Measurements from ENCODE around the gene WDR82. TPM values are rescaled to one million over a fixed set of nuclear protein-coding genes. Genes with fewer than 3 reads are reported as not detected.

Gene WDR82, protein sequence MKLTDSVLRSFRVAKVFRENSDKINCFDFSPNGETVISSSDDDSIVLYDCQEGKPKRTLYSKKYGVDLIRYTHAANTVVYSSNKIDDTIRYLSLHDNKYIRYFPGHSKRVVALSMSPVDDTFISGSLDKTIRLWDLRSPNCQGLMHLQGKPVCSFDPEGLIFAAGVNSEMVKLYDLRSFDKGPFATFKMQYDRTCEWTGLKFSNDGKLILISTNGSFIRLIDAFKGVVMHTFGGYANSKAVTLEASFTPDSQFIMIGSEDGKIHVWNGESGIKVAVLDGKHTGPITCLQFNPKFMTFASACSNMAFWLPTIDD
- 75.5 and 93.7 TPM in 2 replicates for total RNA-seq

DNA sequence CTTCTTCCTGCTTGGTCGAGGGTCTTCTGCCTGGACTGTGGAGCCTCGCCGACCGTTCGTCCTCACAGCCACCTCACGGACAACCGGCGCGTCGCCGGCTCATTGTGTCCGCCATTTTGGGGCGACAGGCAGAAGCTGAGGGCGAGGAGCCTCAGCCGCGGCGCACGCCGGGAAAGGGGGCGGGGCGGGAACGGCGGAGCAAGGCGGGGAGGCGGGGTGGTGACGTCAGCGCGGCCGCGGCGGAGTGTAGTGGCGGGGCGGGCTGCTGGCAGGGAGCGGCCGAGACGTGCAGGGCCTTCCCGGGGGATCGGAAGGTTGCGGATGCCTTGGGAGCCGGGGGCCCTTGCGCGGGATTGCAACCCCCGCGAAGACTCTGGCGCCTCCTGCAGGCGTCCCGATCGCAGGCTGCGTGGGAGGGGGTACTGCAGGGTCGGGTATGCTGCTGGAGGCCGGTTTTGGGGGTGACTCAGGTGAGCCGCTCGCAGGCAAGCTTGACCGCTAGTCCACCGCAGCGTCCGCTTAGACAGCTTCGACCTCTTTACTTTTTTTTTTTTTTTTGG lies at the start of gene WDR82:
Gene WDR82 (minus strand): TSS at position 140 of the 560 bp plus-strand sequence. CDS start 288 bp downstream, outside the sequence.
- DNase-seq (ENCODE audit: low read depth in 2 of 2): peak; percentile 69 to 94

DNA sequence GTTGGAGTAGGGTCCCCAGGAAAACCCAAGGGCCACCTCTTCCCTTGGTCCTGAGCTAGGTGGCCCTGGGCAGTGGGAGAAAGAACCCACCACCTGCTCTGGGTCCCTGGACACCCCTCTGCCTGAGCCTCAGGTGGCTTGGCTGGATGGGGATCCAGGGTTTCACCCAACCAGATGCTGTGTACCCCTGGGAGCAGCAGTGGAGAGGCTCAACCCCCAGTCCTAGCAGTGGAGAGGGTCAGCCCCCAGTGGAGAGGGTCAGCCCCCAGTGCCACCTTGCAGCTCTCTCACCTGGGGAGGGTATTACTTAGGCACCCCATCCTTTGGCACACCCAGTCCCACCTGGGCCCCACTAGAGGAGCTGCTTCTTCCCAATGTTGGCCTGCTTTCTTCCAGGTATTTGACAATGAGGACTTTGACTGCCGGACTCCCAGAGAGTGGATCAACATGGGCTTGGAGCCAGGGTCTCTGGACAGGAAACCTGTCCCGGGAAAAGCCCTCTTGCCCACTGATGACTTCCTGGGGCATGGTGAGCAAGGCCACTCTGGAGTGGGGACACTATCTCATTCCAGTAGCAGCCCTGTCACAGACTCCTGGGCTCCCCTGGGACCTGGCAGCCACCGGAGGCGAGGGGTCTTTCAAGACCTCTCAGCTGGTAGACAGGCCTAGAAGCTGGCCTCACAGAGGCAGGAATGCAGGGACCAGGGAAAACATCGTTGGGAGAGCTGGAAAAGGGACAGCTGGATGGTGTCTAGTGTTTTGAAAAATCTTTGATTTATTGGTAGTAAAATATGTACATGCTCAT lies 49.2 kb upstream of the WDR82 start:
- no peak for DNase-seq (ENCODE audit: low read depth in 2 of 2)

DNA sequence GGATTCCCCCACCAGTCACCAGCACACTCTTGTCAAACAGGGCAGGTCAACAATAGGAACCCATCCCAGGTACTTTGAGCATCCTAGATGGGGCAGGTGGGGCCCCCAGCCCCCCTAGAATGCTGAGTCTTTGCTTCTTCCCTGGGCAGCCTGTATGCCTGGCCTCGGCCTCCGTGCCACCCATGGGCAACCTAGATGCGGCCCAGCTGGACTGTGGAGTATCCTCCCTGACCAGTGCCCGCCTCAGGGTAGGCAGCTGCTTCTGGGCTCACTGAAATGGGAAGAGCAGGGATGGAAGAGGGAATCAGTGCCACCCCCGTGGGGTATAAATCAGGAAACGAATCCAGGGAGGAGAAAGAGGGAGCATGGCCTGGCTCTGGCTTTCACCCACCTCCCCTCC lies 48.5 kb upstream of the WDR82 start:
- DNase-seq (ENCODE audit: low read depth in 2 of 2): no peak

DNA sequence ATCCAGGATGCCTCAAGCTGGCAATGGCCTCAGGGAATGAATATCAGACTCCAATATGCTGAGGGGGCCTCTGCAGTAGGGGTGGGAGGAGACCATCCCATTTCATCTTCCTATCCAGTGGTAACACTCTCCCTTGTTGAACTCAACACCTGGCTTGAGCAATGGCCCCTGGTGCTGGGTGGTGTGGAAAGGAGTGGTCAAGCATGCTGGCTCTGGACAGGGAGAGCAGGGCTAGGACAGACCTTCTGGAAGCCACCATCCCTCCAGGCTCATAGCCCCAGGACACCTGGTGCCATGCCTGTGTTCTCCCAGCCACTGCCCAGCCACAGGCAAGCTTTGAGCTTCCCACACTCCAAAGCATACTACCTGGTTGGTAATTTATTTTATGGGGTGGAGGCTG lies 47.2 kb upstream of the WDR82 start:
- DNase-seq (ENCODE audit: low read depth in 2 of 2): no peak

DNA sequence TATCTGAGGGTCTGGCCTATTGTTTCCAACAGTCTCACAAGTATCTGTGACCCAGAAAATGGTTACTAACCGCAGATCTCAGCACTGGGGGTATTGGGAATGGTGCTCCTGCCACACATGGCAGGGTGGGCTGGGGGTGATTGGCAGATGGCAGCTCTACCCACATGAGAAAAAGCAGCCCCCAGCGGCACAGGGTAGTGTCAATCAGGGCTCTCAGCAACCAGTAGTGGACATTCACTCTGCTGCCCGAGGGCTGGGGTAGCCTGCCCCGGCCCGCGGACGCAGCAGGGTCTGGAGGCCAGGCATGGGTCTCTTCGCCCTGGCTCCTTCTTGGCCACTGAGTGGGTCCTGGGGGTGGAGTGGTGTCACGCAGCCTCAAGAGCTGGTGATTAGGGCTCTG lies 46.2 kb upstream of the WDR82 start:
- no peak for DNase-seq (ENCODE audit: low read depth in 2 of 2)

DNA sequence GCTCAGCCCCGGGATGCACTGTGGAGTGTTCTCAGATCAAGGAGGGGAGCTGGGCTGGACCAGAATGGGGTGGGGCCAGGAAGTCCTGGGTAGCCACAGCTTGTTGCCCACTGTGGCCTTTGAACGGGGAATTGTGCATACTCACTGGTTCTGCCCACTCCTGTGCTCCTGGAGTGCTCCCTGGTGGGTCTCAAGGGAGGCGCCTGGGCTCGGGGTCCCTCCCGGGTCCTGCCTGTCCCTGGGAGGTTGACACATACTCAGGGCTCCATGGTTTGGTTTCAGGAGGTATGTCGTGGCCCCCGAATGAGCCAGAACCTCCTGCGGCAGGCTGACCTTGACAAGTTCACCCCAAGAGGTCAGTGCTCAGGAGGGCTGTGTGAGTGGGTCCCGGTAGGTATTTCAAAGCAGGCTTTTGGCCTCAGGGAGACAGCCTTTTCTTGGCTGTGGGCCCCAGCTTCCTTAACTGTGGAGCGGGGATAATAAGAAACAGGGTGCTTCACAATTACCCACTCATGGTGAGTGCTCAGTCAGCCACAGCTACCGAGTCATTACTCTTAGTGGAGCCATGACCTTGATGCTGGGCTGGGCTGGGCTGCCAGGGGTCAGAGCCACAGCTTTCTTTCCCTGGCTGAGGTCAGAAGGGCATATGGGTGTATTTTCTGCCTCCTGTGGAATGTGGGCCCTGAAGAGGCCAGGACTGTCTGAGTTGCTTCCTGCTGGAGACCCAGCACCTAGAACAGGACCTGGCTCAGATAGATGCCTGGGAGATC lies 45.3 kb upstream of the WDR82 start:
- DNase-seq (ENCODE audit: low read depth in 2 of 2): no peak

DNA sequence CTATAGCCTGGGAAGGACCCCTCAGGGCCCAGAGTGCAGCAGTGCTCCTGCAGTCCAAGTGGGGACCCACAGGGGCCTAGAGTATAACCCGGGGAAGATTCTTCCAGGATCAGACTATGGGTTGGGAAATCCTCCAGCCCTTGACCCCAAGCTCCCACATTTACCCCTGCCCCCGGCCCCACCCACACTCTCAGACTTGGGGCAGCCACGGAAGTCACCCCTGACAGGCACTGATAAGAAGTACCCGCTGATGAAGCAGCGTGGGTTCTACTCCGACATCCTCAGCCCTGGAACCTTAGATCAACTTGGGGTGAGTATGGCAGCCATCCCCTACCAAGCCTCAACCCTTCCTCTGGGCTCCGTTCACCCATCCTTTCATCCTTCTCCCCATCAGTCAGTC lies 44.0 kb upstream of the WDR82 start:
- no peak for DNase-seq (ENCODE audit: low read depth in 2 of 2)

DNA sequence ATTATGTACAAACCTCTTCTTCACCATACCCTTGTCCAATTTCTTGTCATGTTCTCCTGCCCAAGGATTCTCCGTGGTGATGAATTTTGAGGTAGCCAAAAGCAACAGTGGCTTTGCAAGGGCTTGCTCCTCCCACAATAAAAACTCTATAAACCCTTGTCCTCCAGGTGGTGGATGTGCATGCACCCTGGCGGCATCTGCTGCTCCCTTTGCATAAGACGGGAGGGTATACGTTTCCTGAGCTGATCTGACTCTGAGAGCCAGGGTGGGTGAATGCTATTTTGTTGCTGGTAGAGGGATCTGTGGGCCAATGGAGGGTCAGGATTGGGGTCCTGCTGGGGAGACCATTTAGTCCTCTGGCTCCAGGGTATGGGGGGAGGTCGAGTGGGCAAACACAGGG lies 43.0 kb upstream of the WDR82 start:
- no peak for DNase-seq (ENCODE audit: low read depth in 2 of 2)

DNA sequence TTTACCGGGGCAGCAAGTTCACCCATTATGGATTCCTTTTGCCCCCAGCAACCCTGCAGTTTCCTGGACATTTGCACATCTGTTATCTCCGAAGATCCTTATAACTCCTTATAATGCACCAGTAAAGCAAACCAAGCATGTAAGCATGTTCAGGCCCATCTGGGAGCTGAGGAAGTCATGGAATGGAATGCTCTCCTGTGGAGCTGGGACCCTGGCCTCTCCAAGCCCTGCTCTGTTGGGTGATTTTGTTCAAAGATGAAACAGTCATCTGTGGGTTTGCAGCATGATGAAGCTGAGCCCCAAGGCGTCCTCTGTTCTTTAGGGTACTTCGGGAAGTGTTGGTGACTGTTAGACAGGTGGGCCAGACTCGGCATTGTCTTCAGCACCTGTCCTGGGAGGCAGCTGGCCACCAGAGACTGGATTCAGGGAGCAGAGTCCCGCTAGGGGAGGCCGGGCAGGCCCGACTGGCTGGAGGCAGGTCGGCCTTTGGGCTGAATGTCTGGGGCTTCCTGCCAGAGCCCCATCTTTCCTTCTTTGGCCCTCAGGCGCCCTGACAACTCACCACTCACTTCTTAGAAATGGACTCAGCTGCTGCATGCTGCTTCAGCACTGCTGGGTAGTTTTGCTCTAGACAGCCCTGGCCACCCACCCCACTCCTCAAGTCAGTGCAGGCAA lies 41.6 kb upstream of the WDR82 start:
- no peak for DNase-seq (ENCODE audit: low read depth in 2 of 2)

DNA sequence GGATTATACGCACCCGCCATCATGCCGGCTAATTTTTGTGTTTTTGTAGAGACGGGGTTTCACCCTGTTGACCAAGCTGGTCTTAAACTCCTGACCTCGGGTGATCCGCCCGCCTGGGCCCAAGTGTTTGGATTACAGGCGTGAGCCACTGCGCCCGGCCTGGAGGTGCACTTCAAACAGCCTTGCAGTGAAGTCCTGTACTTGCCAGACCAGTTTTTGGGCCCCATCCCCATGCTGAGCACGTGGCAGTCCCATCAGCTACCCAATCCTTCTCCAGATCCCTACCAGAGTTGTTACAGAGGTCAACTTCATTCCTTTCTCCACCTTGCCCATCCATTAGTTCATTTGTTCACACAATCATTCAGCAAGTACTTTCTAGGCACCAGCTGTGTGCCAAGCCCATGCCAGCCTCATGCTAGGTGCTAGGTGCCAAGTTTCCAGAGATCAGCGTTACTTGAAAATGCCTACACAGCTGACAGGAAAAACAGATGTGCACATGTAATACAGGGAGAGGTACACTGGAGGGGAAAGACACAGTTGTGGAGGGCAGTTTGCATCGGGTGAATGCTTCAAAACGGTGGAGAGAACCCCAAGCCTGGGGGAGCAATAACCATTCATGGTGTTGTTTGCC lies 39.9 kb upstream of the WDR82 start:
- no peak for DNase-seq (ENCODE audit: low read depth in 2 of 2)

DNA sequence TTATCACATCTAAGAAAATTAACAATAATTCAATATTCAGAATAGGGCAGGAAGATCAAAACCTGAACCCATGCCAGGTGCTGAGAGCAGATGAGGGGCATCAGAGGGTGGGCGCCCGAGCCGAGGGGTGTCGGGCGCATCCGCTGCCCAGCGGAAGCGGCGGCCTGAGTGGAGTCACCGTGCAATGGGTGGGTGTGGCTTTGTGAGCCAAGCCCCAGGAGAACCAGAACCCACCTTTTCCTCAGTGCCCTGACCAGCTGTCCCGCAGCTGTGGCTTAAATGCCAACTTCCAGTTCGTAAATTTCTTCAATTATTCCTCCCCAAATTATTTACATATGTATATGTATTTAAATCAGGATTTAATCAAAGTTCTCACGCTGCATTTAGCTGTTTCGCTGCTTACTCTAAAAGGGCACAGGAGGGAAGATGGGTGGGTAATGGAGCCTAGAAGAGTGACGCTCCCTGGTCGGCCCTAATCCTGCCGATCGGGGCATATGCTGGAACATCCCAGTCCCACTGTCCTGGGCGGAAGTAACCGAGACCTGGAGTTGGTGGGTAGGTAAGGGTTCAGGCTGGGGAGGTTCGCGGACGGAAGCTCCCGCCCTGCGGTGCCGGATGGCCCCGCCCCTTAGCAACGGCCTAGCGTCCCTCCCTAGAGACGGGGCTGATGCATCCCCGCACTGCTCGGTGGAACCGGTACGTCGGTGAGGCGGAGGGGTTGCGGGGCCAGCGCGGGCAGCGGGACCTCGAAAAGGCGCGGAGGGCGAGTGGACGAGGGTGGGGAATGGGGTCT lies 39.0 kb upstream of the WDR82 start:
- peak; percentile 25 to 46 for DNase-seq (ENCODE audit: low read depth in 2 of 2)

DNA sequence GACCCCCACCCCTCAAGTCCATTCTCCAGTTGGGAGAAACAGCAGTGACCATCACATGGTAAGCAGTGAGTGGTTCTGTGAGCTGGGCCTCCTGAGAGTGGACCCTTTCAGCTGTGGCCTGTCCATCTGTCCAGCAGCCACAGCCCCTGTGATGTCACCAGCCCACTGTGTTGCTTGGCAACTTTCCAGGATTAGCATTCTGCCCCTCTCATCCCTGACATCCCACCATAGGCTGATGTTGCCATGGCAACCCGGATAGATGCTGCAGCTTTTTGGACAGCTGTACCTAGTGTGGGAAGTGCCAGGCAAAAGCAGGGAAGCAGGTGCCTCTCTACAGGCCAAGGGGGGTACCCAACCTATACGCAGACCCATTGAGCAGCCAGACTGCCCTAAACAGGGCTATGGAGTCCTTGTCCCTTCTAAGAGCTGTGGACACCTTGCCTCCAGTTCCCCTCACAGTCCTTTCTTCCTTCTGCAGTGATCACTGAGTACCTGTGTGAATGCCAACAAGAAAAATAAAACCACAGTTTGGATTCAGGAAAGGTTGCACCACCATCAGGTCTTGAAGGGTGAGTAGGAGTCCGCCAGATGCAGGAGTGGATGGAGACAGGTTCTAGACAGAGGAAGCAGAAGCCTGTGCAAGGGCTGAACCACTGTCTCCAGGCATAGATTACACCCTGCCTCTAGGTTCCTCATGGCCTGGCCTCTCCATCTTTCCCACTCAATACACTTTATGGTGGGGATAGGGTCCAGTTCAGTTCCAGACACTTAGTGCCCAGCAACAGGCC lies 37.7 kb upstream of the WDR82 start, which contains the start of gene DNAH1:
Gene DNAH1 (plus strand): TSS at position 343 of the 788 bp plus-strand sequence. CDS start 6,124 bp downstream, outside the sequence.
- DNase-seq (ENCODE audit: low read depth in 2 of 2): no peak

DNA sequence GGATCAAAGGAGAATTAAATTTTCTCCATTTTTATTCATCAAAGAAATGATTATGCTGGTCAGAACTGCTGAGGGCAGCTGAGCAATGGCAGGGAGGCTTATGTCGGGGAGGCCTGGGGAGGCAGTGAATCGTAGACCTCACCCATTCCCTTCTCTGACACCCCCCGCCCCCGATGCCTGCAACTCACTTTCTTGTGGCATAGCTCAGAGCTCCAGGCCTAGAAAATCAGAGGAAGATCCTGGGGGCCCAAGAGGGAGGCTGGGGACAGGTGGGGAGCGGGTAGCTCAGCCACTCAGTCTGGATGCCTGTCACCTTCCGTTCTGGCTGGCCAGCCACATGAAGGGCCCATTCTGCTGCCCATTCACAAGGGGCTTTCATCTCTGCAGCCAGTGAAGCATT lies 36.6 kb upstream of the WDR82 start:
- no peak for DNase-seq (ENCODE audit: low read depth in 2 of 2)

DNA sequence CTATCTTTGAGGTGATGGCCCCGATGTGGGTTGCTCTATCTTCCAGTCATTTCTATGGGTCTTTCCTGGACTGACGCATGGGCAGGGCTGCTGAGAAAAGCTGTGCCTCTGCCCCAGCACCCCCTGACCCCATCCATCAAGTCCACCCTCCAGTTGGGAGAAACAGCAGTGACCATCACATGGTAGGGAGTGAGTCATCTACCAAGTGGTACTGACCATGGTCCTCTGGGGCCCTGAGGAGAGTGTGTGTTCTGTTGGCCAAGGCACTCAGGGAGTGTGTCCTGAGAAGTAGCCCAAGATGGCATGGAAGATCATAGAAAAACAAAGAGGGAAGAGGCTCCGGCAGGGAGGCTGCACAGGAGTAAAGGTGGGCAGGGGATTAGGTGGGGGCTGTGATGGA lies 36.0 kb upstream of the WDR82 start:
- DNase-seq (ENCODE audit: low read depth in 2 of 2): no peak

DNA sequence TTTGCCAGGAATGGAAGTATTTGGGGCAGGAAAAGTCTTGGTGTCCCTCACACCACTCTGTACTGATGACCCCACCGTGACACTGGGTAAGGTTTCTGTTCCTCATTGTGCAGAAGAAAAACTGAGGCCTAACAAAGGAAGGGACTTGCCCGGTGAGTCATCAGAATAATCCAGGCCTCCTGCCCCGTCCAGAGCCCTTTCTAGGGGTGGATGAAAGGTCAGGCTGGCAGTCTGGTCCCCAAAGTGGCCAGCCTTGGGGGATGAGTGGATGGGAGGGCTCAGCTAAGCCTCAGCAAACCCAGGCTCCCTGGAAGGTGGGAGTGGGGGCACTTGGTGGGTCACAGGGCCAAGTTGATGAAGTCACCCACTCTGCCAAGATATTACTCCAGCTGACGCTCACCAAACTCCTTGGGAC lies 35.3 kb upstream of the WDR82 start:
- peak in 1 of 2 donors; percentile 69 for DNase-seq (ENCODE audit: low read depth in 2 of 2)

DNA sequence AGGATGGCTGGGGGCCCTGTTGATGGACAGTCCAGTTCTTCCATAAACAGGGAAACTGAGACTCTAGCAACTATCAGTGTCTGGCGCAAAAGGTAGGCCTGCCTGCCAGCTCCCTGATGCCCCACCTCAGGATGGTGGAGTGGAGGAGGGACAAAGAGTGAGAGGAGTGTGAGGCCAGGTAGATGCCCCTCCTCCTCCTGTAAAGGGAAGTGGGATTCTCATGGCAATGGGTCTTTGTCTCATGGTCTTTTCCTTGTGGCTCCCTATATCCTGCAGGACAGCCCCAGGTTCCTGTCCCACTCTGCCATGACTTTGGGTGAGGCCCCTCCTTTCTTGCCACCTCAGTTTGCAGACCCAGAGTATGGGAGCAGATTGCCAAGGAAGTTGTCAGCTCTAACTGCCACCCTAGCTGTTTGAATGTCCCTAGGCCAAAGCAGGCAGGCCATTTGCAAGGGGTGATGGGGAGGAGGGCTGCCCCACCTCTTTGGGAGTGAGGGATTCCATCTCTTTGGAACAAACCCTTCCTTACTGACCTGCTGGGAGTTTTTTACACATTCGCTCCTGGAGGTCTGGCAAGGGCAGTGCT lies 34.8 kb upstream of the WDR82 start:
- DNase-seq (ENCODE audit: low read depth in 2 of 2): no peak

DNA sequence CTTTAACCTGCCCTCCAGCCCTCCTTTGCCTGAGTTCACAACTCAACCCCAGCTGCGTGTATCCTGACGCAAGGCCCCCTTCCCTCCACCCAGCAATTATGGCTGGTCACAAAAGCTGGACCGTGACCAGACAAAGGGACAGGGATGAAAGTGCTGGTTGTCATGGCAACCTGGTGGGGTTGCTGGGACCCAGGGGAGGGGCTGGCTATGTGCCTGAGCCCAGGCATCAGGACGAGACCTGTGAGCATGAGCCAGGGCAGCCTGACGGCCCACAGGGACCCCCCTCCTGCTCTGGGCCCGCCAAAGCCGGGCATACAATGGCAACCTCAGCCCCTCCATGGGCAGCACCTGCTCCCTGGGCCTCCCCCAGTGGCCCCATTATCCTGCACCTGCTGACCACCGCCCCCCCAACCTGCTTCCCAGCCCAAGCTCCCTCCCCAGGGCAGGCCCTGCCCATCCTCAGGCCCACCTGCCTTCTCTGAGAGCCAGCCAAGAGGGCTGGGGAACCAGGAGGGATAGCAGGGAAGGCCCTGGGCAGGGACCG lies 33.2 kb upstream of the WDR82 start:
- no peak for DNase-seq (ENCODE audit: low read depth in 2 of 2)

DNA sequence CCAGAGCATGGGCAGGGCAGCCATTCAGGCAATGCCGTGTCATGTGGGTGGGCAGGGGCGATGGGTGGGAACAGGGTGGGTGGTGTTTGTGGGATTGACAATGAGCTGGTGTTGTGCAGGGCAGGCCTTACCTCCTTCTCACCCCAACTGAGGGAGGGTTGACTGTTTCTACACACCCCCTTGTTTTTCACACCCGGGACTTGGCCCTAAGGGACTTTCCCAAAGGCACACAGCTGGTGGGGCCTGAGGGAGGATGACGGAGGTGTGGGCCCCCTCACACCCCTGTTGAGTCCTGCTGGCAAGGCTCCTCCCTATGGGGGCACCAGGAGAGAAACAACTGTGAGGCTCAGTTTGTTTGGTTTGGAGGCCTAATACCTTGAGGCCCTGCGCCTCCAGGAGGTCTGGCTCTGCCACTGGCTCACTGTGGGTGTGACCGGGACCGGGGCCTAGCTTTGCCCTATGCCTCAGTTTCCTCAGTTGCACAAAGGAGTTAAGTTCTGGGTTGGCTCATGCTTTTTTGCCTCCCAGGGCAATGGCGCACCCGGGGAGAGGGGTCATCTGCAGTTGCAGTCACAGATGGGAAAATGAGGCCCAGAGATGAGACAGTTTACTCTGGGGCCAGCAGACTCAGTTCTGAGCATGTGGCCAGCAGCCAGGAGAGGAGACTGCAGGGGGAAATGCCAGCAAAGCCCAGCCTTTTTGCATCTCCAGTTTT lies 32.6 kb upstream of the WDR82 start:
- DNase-seq (ENCODE audit: low read depth in 2 of 2): no peak

All from dermis microvascular lymphatic vessel endothelial cell (primary cell).